ENCODE data around the gene SLC35F1.

DNA sequence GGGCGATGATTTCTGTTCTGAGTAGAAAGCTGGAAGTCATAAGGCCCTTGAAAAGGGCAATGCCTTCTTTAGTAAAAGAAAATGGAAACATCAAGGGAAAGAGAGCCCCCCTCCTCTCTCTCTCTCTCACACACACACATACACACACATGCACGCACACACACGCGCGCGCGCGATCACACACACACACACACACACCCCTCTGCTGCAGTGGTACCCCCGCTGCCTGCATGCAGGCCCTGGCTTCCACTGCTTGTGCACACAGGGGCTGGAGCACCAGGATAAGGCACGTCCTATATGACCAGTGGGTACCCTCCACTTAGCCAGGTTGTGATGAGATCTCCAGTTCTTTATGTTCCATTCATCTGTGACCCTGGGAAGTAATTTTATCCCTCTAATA is 300.9 kb downstream of the SLC35F1 start:
- TF ChIP-seq, protein P1, sequence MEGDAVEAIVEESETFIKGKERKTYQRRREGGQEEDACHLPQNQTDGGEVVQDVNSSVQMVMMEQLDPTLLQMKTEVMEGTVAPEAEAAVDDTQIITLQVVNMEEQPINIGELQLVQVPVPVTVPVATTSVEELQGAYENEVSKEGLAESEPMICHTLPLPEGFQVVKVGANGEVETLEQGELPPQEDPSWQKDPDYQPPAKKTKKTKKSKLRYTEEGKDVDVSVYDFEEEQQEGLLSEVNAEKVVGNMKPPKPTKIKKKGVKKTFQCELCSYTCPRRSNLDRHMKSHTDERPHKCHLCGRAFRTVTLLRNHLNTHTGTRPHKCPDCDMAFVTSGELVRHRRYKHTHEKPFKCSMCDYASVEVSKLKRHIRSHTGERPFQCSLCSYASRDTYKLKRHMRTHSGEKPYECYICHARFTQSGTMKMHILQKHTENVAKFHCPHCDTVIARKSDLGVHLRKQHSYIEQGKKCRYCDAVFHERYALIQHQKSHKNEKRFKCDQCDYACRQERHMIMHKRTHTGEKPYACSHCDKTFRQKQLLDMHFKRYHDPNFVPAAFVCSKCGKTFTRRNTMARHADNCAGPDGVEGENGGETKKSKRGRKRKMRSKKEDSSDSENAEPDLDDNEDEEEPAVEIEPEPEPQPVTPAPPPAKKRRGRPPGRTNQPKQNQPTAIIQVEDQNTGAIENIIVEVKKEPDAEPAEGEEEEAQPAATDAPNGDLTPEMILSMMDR (IDR thresholded peaks at IDR 0.05) = no peak
- TF ChIP-seq POLR2A (IDR thresholded peaks at IDR 0.05) = no peak
